GM23338 (cell line): ENCODE measurements around the gene PIAS4. TPM values are rescaled to one million over a fixed set of nuclear protein-coding genes. Genes with fewer than 3 reads are reported as not detected.

Source experiments
- ATAC-seq: fragments of 200-7000 bp; cut with Tn5 transposase; 3 replicates; pipeline ENCODE4 v1.9.1; 2020
- DNase-seq: peaks from one replicate; pipeline ENCODE4 v3.0.0-alpha.2; 2015; ENCODE audit warnings: low spot score
- H2AFZ ChIP-seq: fragments of 200-600 bp; sonication (generic); 2 replicates; pipeline ENCODE4 v1.8.0; 2016; ENCODE audit warnings: antibody characterized with exemption, mild to moderate bottlenecking, moderate library complexity
- H3F3A ChIP-seq: fragments of 200-600 bp; sonication (generic); replicated peaks from 2 replicates; pipeline ENCODE4 v1.8.0; 2017; ENCODE audit warnings: antibody characterized with exemption, mixed run types, low read depth
- H3K27ac ChIP-seq: fragments of 200-600 bp; sonication (generic); 2 replicates; pipeline ENCODE4 v1.6.1; 2016; ENCODE audit warnings: low read depth
- H3K27me3 ChIP-seq: fragments of 200-600 bp; sonication (generic); 2 replicates; pipeline ENCODE4 v1.8.0; 2016; ENCODE audit warnings: mild to moderate bottlenecking, mixed run types, moderate library complexity; ENCODE audit not compliant: insufficient read depth
- H3K36me3 ChIP-seq: fragments of 200-600 bp; sonication (generic); 2 replicates; pipeline ENCODE4 v1.8.0; 2016; ENCODE audit warnings: mild to moderate bottlenecking; ENCODE audit not compliant: insufficient read depth
- H3K4me1 ChIP-seq: fragments of 200-600 bp; sonication (generic); 2 replicates; pipeline ENCODE4 v1.8.0; 2016; ENCODE audit warnings: mild to moderate bottlenecking, moderate library complexity; ENCODE audit not compliant: insufficient read depth
- H3K4me2 ChIP-seq: fragments of 200-600 bp; sonication (generic); 2 replicates; pipeline ENCODE4 v1.7.1; 2017; ENCODE audit warnings: mixed run types
- H3K4me3 ChIP-seq: fragments of 200-600 bp; sonication (generic); 2 replicates; pipeline ENCODE4 v1.6.1; 2016; ENCODE audit warnings: mixed run types
- H3K79me2 ChIP-seq: fragments of 200-600 bp; sonication (generic); replicated peaks from 2 replicates; pipeline ENCODE4 v1.8.0; 2017; ENCODE audit warnings: mild to moderate bottlenecking; ENCODE audit not compliant: insufficient read depth
- H3K9me2 ChIP-seq: fragments of 200-600 bp; sonication (generic); 2 replicates; pipeline ENCODE4 v1.8.0; 2017; ENCODE audit not compliant: insufficient read depth
- H4K20me1 ChIP-seq: fragments of 200-600 bp; sonication (generic); replicated peaks from 2 replicates; pipeline ENCODE4 v1.8.0; 2017; ENCODE audit warnings: mild to moderate bottlenecking; ENCODE audit not compliant: insufficient read depth
- H3K27ac Mint-ChIP-seq: 2 replicates; pipeline ENCODE4 v1.8.0; 2020; ENCODE audit warnings: inconsistent platforms, mild to moderate bottlenecking, moderate library complexity, mixed read lengths
- H3K27me3 Mint-ChIP-seq: 3 replicates; pipeline ENCODE4 v1.8.0; 2022; ENCODE audit warnings: low read depth, mild to moderate bottlenecking, moderate library complexity, mixed read lengths, inconsistent platforms; ENCODE audit not compliant: insufficient read depth, poor library complexity
- H3K36me3 Mint-ChIP-seq: 3 replicates; pipeline ENCODE4 v1.8.0; 2021; ENCODE audit warnings: low read depth, mild to moderate bottlenecking, inconsistent platforms, moderate library complexity, mixed read lengths
- H3K4me1 Mint-ChIP-seq: 3 replicates; pipeline ENCODE4 v1.8.0; 2020; ENCODE audit warnings: mild to moderate bottlenecking, inconsistent platforms, mixed read lengths
- H3K4me3 Mint-ChIP-seq: 3 replicates; pipeline ENCODE4 v1.8.0; 2021; ENCODE audit warnings: moderate library complexity, mild to moderate bottlenecking, inconsistent platforms, mixed read lengths
- H3K9me3 Mint-ChIP-seq: 3 replicates; pipeline ENCODE4 v1.8.0; 2020; ENCODE audit warnings: moderate library complexity, mild to moderate bottlenecking, inconsistent platforms, mixed read lengths
- CREB1 ChIP-seq: fragments of 250-450 bp; sonication (Bioruptor Pico); IDR thresholded peaks from 2 replicates; pipeline ENCODE4 v1.5.0; 2020; ENCODE audit warnings: low read depth, mild to moderate bottlenecking, moderate library complexity
- EZH2 ChIP-seq: fragments of 200-600 bp; sonication (generic); IDR thresholded peaks from one replicate; pipeline ENCODE4 v1.8.0; 2017; ENCODE audit warnings: antibody characterized with exemption, mild to moderate bottlenecking, low read depth; ENCODE audit not compliant: unreplicated experiment
- EZH2phosphoT487 ChIP-seq: fragments of 200-600 bp; sonication (generic); IDR thresholded peaks from one replicate; pipeline ENCODE4 v1.8.1; 2018; ENCODE audit warnings: antibody characterized with exemption; ENCODE audit not compliant: unreplicated experiment
- NANOG ChIP-seq: IDR thresholded peaks from 2 replicates; pipeline ENCODE4 v1.6.1; 2016; ENCODE audit warnings: antibody characterized with exemption, borderline replicate concordance
- POLR2AphosphoS5 ChIP-seq: IDR thresholded peaks from 2 replicates; pipeline ENCODE4 v1.6.1; 2016; ENCODE audit warnings: antibody characterized with exemption, low read depth
- STAT1 ChIP-seq: IDR thresholded peaks from one replicate; pipeline ENCODE4 v1.6.1; 2016; ENCODE audit warnings: antibody characterized with exemption; ENCODE audit not compliant: unreplicated experiment
- polyA plus RNA-seq: library from polyadenylated mRNA; unstranded; fragments of >200 nt; fragmentation: Nextera tagmentation; extraction: Ambion mirVana; gene quantifications from 2 replicates; pipeline ENCODE4 v1.2.1, GENCODE V29; 2016
- total RNA-seq: library from RNA; depleted of rRNA; stranded (reverse); fragments of >200 nt; shearing (Covaris generic); gene quantifications from 2 replicates; pipeline ENCODE4 v1.2.3, GENCODE V29; 2014
- TF ChIP-seq, protein P1 (sequence below): IDR thresholded peaks from one replicate; pipeline ENCODE4 v1.6.1; 2018; ENCODE audit warnings: antibody characterized with exemption; ENCODE audit not compliant: unreplicated experiment
- TF ChIP-seq, protein P2 (sequence below): IDR thresholded peaks from 2 replicates; pipeline ENCODE4 v1.6.1; 2016; ENCODE audit warnings: antibody characterized with exemption

Gene PIAS4
- total and polyA plus RNA-seq, 2 experiments from 2014 or later = 17.0 to 48.4 TPM

DNA sequence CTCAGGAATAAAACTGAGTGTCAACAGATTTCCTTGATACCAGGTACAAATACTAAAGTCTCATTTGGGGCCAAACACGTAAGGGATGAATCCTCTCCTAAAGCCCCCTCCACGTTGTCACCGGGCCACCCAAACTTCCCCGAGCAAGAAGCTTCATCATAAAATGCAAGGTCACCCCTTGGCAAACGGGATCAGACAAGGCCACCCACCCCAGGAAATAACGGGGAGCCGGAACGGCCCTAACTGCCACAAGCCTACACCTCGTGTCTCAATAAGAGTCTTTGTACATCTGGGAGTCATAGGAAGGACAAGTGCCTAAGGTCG is 23.0 kb upstream of the PIAS4 start (continued):
- TF ChIP-seq, protein P1, sequence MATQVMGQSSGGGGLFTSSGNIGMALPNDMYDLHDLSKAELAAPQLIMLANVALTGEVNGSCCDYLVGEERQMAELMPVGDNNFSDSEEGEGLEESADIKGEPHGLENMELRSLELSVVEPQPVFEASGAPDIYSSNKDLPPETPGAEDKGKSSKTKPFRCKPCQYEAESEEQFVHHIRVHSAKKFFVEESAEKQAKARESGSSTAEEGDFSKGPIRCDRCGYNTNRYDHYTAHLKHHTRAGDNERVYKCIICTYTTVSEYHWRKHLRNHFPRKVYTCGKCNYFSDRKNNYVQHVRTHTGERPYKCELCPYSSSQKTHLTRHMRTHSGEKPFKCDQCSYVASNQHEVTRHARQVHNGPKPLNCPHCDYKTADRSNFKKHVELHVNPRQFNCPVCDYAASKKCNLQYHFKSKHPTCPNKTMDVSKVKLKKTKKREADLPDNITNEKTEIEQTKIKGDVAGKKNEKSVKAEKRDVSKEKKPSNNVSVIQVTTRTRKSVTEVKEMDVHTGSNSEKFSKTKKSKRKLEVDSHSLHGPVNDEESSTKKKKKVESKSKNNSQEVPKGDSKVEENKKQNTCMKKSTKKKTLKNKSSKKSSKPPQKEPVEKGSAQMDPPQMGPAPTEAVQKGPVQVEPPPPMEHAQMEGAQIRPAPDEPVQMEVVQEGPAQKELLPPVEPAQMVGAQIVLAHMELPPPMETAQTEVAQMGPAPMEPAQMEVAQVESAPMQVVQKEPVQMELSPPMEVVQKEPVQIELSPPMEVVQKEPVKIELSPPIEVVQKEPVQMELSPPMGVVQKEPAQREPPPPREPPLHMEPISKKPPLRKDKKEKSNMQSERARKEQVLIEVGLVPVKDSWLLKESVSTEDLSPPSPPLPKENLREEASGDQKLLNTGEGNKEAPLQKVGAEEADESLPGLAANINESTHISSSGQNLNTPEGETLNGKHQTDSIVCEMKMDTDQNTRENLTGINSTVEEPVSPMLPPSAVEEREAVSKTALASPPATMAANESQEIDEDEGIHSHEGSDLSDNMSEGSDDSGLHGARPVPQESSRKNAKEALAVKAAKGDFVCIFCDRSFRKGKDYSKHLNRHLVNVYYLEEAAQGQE = no peak
- TF ChIP-seq NANOG = no peak
- no peak for TF ChIP-seq EZH2
- TF ChIP-seq STAT1 = no peak

DNA sequence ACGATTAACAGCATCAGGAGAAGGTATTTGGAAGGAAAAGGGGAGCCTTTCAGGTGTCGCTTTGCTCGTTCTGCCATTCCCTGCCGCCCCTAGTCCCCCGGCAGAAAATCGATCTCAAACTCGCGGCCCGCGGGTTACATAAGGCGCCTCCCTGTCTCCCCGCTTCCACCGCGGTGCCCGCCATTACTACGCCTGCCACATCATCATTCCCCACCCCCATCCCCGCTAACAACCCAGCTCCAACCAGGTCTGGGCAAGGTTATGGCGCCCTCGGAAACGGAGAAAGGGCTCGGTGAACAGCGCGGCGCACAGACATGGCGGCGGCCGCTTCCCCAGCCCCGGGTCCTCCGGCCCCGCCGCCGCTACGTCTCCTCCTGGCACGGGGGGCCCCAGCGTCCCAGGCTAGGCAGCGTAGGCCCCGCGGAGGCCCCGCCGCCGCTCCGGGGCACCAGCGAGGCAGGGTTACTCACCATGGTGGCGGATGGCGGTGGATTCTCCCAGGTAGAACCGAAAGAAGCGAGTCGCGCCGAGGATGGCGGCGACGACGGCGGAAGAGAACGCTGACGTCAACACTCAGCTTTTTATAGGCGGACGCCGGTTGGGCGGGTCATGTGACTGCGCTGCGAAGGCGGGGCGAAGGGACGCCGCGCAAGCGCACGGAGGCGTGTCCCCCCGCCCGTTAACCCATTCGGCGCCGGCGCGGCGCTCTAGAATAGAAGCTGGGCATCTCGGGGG is 22.5 kb upstream of the PIAS4 start, which contains the start of gene EEF2:
Gene EEF2, minus strand, starts transcription at position 556 of the 735 bp plus-strand sequence. Its CDS starts 83 bp downstream, at position 473.
- H3F3A ChIP-seq = peaks cover 52% of the 10 kb centered on the region
- H3K36me3 Mint-ChIP-seq = peaks cover 53% of the 10 kb centered on the region
- ATAC-seq = peak; percentile 15
- H4K20me1 ChIP-seq = peaks cover 48% of the 10 kb centered on the region
- H3K27me3 ChIP-seq = peaks cover 7% of the 10 kb centered on the region; the same call in 1 of the 2 replicates
- peaks cover 44% of the 10 kb centered on the region for H3K36me3 ChIP-seq
- peak within 1 kb of the TSS; percentile 100 for H3K4me2 ChIP-seq
- peak within 1 kb of the TSS; percentile 98 for H3K4me3 Mint-ChIP-seq
- TF ChIP-seq CREB1 (CRISPR knock-in tag) = peak; percentile 92
- TF ChIP-seq POLR2AphosphoS5 = peak; percentile 100
- TF ChIP-seq STAT1 = no peak
- TF ChIP-seq, protein P2, sequence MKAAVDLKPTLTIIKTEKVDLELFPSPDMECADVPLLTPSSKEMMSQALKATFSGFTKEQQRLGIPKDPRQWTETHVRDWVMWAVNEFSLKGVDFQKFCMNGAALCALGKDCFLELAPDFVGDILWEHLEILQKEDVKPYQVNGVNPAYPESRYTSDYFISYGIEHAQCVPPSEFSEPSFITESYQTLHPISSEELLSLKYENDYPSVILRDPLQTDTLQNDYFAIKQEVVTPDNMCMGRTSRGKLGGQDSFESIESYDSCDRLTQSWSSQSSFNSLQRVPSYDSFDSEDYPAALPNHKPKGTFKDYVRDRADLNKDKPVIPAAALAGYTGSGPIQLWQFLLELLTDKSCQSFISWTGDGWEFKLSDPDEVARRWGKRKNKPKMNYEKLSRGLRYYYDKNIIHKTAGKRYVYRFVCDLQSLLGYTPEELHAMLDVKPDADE = peak; percentile 74
- TF ChIP-seq, protein P1 = peak; percentile 32
- TF ChIP-seq EZH2phosphoT487 = no peak
- H2AFZ ChIP-seq = peak within 1 kb of the TSS; percentile 63; the same call in 1 of the 2 replicates
- H3K4me1 Mint-ChIP-seq = peaks cover 38% of the 10 kb centered on the region
- H3K27me3 Mint-ChIP-seq = peaks cover 47% of the 10 kb centered on the region
- H3K27ac Mint-ChIP-seq = peak within 1 kb of the TSS; percentile 99
- H3K27ac ChIP-seq = peak within 1 kb of the TSS; percentile 95
- H3K4me1 ChIP-seq = peaks cover 20% of the 10 kb centered on the region
- DNase-seq = peak; percentile 94
- no peaks in the 10 kb centered on the region for H3K9me2 ChIP-seq
- peak within 1 kb of the TSS; percentile 100 for H3K4me3 ChIP-seq
- H3K79me2 ChIP-seq = peaks cover 52% of the 10 kb centered on the region
- H3K9me3 Mint-ChIP-seq = peaks cover 15% of the 10 kb centered on the region; the same call in 2 of the 3 replicates
